Tongue (tissue), 2 donors: ENCODE results near the gene CDH23. TPM values are rescaled to one million over a fixed set of nuclear protein-coding genes. Genes with fewer than 3 reads are reported as not detected.
"Not testable (repeated sequence)": the region's sequence is repeated elsewhere in the genome, so short reads cannot be mapped to it uniquely, and the experiment has no call there.

ENCODE experiments used
- DNase-seq: peaks from one replicate; pipeline ENCODE4 v3.0.0-alpha.2; 2015
- total RNA-seq: library from RNA; depleted of rRNA; stranded (reverse); fragments of >200 nt; gene quantifications from one replicate; pipeline ENCODE4 v1.2.3, GENCODE V29; 2014

CDH23 gene
- 12.2 TPM for total RNA-seq

DNA sequence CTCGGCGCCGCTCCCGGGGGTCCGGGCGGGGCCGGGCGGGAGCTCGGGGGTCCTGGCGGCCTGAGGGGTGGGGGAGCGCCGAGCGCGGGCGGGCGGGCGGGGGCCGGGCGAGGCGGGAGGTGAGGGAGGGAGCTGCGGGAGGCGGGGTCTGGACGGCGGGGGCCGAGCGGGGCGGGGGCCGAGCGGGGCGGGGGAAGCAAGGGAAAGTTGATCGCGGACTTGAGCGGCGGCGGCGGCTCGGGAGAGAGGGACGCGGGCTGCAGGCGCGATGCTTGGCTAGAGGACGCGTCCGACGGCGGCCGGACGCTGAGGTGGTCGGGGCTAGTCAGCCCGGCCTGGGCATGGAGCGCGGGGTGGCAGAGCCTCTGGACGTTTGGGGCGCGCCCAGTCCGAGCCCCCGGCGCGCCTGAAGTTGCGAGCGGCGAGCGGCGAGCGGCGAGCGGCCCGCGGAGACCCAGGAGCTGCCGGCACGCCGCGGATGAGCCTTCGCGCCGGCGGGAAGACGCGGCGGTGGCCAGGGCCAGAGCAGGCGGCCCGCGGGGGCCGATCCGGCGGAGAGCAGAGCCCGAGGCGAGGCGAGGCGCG lies at the start of gene CDH23:
Gene CDH23 (plus strand): TSS at position 210 of the 585 bp plus-strand sequence. CDS start 42,912 bp downstream, outside the sequence.
- peak; percentile 74 for DNase-seq

DNA sequence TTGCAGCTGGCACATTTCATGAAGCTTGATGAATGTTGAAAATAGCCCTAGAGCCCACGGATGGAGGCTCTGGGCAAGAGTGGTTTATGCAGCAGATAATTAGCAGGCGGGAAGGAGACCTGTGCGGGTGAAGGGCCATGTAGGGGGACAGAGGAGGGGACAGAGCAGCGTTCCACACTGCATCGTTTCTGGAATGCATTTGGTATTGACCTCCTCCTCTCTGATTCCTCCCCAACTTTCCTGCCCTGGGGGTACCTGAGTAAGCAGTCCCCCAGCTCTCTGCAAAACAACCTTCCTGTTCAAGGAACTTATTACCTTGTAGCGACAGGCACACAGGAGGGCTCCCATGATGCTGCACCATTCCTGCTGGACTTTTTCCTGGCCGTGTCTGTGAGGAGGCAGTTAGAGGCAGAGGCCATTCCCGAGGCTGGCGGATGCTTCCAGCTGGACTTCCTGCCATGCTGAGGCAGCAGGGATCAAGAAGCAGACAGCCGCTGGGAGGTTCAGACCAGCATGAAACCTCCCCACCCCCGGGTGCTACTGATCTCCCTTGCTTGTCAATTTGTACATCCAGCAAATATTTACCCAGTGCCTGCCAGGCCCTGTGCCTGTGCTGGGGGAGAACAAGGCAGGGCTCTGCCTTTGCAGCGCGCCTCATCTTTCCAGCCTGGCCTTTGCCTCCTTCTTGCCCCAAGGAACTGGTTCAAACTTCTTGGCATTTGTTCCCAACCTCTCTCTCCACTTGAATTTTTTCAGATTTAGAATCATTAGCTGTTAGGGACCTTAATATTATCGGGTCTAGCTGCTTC lies 48.9 kb upstream of the CDH23 start:
- no peak for DNase-seq

DNA sequence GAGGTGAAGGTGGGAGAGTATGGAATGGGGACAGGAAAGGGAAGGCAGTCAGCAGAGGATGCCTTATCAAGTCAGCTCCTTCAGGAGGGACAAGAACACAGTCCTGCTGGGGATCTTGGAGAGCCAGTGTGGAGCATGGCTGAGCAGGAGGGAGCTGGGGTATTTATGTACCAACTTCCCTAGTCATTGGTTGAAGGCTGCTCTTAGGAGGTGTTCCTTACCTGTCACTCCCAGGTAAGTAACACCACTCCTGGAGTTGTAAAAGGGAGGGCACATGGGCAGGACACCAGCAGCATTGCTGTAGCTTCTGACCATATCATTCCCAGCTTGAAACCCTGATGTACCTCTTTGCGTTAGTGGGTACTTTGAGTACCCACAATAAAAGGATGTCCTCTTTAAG lies 47.9 kb upstream of the CDH23 start:
- no peak for DNase-seq

GRCh38 chr10:71349406-71349805 lies 47.3 kb upstream of the CDH23 start:
- no peak for DNase-seq

GRCh38 chr10:71351087-71351486 lies 45.6 kb upstream of the CDH23 start:
- no peak for DNase-seq

DNA sequence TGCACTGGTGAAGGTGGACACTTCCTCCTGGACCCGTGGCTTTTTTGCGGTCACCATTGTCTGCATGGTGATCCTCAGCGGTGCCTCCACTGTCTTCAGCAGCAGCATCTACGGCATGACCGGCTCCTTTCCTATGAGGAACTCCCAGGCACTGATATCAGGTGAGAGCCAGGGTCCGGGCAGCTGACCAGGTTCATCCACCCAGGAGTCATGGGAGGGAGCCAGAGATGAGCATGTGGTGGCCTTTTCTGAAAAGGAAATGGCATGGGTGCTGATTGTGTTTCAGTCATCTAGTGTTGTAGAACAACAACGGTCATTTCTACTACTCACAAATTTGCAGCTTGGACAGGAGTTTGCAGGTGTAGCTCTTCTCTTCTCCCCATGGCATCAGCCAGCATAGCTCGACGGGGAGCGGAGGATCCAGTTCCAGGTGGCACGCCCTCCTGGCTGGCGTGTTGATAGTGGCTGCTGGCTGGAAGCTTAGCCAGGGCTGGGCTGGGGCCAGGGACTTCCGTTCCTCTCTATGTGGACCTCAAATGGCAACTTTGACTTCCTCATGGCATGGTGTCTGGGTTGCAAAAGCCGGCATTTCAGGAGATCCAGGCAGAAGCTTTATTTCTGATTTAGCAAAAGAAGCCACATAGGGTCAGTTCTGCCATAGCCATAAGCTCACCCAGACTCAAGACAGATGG lies 44.9 kb upstream of the CDH23 start:
- no peak for DNase-seq

- DNase-seq: no peak
Observed at GRCh38 chr10:71353639-71354038, 43.1 kb upstream of the CDH23 start.

GRCh38 chr10:71354776-71355175 lies 41.9 kb upstream of the CDH23 start:
- DNase-seq: no peak

DNA sequence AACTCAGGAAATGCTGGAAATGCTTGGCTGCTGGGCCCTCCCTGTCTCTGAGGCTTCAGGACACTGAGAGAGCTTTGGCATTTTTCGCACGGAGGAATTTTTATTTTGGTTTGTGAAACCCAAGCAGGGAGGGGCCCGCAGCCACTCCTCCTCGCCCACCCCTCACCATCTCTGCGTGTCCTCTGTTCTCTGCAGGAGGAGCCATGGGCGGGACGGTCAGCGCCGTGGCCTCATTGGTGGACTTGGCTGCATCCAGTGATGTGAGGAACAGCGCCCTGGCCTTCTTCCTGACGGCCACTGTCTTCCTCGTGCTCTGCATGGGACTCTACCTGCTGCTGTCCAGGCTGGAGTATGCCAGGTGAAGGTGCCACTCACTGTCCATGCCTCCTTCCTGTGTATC lies 40.8 kb upstream of the CDH23 start:
- no peak for DNase-seq

DNA sequence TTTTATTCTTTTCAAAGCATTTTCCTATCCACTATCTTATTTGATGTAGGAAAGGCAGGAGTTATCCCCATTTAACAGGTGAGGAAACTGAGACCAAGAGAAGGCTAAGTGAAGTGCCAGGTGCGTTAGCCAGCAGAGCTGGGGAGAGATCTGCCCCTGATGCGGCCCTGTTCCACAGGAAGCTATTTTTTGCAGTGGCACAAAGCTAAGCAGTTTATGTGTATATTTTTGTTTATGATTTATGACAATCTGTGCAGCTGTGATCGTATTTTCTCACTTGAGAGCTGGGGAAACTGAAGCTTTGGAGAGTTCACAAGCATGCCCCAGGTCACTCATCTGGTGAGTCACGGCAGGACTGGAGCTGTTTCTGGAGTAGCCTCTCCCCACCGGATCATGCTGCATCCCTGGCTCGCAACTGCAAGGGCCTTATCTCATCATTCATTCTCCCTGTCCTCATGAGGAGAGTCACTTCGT lies 38.9 kb upstream of the CDH23 start:
- no peak for DNase-seq

- DNase-seq: no peak
Observed at GRCh38 chr10:71358277-71358676, 38.4 kb upstream of the CDH23 start.

GRCh38 chr10:71358906-71359305 lies 37.8 kb upstream of the CDH23 start:
- DNase-seq: not testable (repeated sequence)

DNA sequence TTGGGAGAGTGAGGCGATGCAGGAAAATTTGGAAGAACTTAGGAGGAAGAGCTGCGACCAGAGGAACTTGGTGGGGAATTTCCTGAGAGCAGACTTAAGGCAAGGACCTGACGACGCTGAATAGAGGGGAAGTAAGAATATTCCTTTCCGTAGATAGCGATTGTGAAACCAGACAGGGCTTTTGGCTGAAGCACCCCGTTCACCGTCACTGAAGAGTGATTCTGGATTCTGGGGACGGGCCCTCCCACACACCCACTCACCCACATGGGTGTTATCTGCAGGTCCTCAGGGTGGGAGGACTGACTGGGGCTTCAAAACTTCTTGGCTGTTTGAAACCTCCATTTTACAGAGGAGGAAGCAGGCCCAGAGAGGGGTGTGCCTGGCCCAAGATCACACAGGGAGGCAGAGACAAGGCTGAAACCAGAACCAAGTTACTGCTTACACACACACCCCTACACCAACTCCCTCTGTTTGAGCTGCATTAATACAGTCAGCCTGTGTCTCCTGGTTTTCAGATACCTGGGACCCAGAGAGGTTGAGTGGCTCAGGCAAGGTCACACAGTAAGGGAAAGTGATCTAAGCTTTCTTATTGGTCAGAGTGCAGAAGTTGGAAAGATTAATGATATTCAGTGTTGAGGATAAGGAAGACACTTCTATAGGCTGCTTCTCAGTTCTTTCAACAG lies 37.2 kb upstream of the CDH23 start:
- DNase-seq: no peak

DNA sequence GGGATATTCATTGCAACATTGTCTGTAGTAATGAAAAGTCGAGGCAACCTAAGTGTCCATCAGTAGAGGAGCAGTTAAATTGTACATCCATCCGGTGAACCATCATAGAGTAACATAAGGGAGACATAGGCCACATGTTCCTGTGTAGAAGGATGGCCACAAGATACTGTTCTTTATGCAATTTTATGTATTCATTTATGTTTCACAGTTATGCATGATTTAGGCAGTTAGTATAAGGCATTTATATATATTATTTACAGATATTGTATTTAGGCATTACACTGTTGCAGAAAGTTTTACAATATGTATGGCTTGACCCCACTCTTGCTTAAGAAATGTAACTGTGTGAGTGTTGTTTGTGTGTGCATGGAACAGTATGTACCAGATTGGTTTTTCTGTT lies 36.0 kb upstream of the CDH23 start:
- DNase-seq: no peak

DNA sequence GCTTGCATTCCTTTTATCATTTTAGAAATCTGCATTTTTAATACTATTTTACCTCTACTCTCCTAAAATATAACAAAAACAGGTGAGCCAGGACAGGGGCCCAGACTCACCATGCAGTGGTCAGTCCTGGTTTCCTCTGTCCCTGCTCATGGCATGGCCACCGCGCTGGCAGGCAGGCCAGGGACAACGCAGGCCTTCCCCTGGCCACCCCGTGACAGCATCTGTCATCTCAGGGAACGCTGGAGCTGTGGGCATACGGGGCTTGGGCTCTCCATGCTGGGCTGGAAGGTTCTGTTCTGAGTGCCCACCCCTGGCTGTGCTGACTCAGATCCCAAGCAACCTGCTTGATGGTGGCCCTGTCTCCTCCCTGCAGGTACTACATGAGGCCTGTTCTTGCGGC lies 35.1 kb upstream of the CDH23 start:
- DNase-seq: no peak

DNA sequence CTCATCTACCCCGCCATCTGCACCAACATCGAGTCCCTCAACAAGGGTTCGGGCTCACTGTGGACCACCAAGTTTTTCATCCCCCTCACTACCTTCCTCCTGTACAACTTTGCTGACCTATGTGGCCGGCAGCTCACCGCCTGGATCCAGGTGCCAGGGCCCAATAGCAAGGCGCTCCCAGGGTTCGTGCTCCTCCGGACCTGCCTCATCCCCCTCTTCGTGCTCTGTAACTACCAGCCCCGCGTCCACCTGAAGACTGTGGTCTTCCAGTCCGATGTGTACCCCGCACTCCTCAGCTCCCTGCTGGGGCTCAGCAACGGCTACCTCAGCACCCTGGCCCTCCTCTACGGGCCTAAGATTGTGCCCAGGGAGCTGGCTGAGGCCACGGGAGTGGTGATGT lies 34.6 kb upstream of the CDH23 start:
- DNase-seq: no peak

- no peak for DNase-seq
Observed at GRCh38 chr10:71363936-71364335, 32.8 kb upstream of the CDH23 start.

GRCh38 chr10:71365366-71365765 lies 31.4 kb upstream of the CDH23 start:
- DNase-seq: no peak

DNA sequence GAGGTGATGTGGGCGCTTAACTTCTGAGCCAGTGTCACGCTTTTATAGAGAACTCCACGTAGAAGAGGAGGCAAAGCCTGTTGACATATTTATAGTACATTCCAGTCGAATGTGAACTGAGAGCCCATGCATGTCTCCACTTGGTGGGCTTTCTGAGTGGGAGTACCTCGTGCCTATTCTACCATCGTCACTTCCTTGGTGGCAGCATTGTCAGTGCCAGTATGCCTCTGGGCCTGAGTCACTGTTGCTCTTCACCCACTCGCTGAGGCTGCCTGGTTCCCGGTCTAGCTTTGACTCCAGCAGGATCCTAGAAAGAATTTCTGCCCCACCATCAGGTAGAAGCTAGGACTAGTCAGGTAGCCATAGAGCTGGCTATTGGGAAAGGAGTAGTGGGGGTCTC lies 30.0 kb upstream of the CDH23 start:
- no peak for DNase-seq

GRCh38 chr10:71367271-71367670 lies 29.4 kb upstream of the CDH23 start:
- no peak for DNase-seq

DNA sequence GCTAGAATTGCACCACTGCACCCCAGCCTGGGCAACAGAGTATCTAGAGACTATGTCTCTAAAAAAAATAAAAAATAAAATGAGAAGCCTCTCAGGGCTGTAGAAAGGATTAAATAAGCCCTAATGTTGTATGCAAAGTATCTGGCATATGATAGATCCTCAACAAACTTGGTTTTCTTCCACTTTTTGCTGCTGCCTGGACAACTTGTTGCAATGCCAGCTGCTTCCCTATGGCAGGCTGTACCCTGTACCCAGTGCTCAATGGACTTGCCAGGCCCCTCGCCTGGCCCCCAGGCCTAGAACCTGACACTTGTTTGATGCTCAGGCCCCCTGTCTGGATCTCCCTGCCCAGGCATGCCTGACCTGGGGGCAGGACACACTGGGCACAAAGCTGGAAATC lies 28.5 kb upstream of the CDH23 start:
- DNase-seq: no peak

DNA sequence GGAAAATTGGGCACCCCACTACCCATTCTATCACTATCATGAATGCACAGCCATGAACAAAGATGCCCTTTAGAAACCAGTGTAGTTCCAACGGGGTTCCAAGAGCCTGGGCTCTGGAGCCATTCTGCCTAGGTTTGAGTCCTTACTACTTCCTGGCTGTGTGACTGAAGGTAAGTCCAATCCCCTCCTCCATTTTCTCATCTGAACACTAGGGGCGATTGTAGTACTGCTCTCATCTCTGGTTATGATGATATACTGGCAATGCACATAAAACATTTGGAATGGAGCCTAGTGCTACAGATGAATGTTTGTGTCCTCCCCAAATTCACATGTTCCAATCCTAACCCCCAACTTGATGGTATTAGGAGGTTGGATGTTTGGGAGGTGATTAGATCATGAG lies 28.1 kb upstream of the CDH23 start:
- no peak for DNase-seq

GRCh38 chr10:71369602-71370001 lies 27.1 kb upstream of the CDH23 start:
- no peak for DNase-seq
